ENCODE data around the gene CCDC85B.

- TF ChIP-seq, protein P1, sequence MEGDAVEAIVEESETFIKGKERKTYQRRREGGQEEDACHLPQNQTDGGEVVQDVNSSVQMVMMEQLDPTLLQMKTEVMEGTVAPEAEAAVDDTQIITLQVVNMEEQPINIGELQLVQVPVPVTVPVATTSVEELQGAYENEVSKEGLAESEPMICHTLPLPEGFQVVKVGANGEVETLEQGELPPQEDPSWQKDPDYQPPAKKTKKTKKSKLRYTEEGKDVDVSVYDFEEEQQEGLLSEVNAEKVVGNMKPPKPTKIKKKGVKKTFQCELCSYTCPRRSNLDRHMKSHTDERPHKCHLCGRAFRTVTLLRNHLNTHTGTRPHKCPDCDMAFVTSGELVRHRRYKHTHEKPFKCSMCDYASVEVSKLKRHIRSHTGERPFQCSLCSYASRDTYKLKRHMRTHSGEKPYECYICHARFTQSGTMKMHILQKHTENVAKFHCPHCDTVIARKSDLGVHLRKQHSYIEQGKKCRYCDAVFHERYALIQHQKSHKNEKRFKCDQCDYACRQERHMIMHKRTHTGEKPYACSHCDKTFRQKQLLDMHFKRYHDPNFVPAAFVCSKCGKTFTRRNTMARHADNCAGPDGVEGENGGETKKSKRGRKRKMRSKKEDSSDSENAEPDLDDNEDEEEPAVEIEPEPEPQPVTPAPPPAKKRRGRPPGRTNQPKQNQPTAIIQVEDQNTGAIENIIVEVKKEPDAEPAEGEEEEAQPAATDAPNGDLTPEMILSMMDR (IDR thresholded peaks at IDR 0.05): no peak
- TF ChIP-seq EP300 (IDR thresholded peaks at IDR 0.05): no peak
- TF ChIP-seq POLR2A (IDR thresholded peaks at IDR 0.05): no peak
- TF ChIP-seq POLR2AphosphoS5 (IDR thresholded peaks at IDR 0.05): no peak
Observed at GRCh38 chr11:65852508-65853245, 37.8 kb upstream of the CCDC85B start.
